ENCODE results near the gene TOX2. TPM values are rescaled to one million over a fixed set of nuclear protein-coding genes. Genes with fewer than 3 reads are reported as not detected.

Gene TOX2
- total RNA-seq, 2 donors from 2014 or later = 1.1 to 3.5 TPM

DNA sequence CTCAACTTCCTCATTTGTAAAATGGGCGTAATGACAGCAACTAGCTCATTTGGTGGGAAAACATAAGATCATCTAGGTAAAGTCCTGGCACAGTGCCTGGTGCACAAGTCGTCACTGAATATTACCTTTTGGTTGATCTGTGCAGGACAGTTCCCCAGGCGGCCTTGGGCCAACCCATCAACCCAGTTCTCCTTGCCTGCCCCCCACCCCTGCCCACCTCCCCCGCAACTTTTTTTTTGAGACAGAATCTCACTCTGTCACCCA is 173.1 kb downstream of the TOX2 start:
- Mint-ChIP-seq H3K4me3 (no peak overlapping the region), H3K9me3 (no peaks in the 10 kb centered on the region), H3K4me1 (no peaks in the 10 kb centered on the region), H3K36me3 (ENCODE audit: low read depth) (no peaks in the 10 kb centered on the region), H3K27ac (no peak overlapping the region), H3K27me3 (peaks cover 1% of the 10 kb centered on the region)
- no peak for ATAC-seq (replicated peaks)

GRCh38 chr20:44089987-44090674 is 175.5 kb downstream of the TOX2 start:
- no peak overlapping the region for H3K27ac Mint-ChIP-seq
- H3K36me3 Mint-ChIP-seq (ENCODE audit: low read depth) = no peaks in the 10 kb centered on the region
- no peaks in the 10 kb centered on the region for H3K9me3 Mint-ChIP-seq
- no peaks in the 10 kb centered on the region for H3K4me1 Mint-ChIP-seq
- peaks cover 11% of the 10 kb centered on the region for H3K27me3 Mint-ChIP-seq
- no peak overlapping the region for H3K4me3 Mint-ChIP-seq
- peak; percentile 69 for ATAC-seq (replicated peaks)

DNA sequence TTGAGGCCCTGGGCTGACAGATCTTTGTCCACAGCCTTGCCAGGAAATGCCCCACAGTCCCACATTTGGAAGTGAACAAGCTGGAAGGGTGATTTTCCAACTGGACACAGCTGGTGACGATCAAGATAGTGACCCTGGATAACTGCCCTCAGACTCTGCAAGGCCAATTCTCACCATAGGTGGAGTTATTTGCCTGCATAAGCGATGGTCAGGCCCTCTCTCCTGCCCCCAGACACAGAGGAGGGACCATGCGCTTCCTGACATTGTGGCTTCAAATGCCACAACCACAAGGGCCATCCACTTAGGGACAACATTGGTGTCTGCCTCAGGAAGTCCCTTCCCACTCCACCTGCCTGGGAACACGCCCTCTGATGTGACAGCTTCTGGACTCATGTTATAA is 176.4 kb downstream of the TOX2 start:
- Mint-ChIP-seq H3K36me3 (ENCODE audit: low read depth) (no peaks in the 10 kb centered on the region), H3K27me3 (peaks cover 11% of the 10 kb centered on the region), H3K27ac (no peak overlapping the region), H3K4me1 (no peaks in the 10 kb centered on the region), H3K4me3 (no peak overlapping the region), H3K9me3 (no peaks in the 10 kb centered on the region)
- ATAC-seq (replicated peaks) = no peak

GRCh38 chr20:44092551-44093248 is 178.0 kb downstream of the TOX2 start:
- ATAC-seq (replicated peaks) = no peak

GRCh38 chr20:44093249-44093582 is 178.6 kb downstream of the TOX2 start:
- ATAC-seq (replicated peaks) = no peak

More at GRCh38 chr20:44092551-44093248, 178.0 kb downstream of the TOX2 start:
- H3K27me3 Mint-ChIP-seq = peaks cover 15% of the 10 kb centered on the region
- H3K4me3 Mint-ChIP-seq = no peak overlapping the region
- no peaks in the 10 kb centered on the region for H3K36me3 Mint-ChIP-seq (ENCODE audit: low read depth)
- H3K4me1 Mint-ChIP-seq = no peaks in the 10 kb centered on the region
- no peaks in the 10 kb centered on the region for H3K9me3 Mint-ChIP-seq
- H3K27ac Mint-ChIP-seq = no peak overlapping the region

GRCh38 chr20:44095831-44096230 is 181.2 kb downstream of the TOX2 start:
- no peak for ATAC-seq (replicated peaks)
- H3K9me3 Mint-ChIP-seq = no peaks in the 10 kb centered on the region
- no peak overlapping the region for H3K27ac Mint-ChIP-seq
- no peak overlapping the region for H3K4me3 Mint-ChIP-seq
- no peaks in the 10 kb centered on the region for H3K36me3 Mint-ChIP-seq (ENCODE audit: low read depth)
- H3K27me3 Mint-ChIP-seq = peaks cover 28% of the 10 kb centered on the region
- no peaks in the 10 kb centered on the region for H3K4me1 Mint-ChIP-seq

More at GRCh38 chr20:44093249-44093582, 178.6 kb downstream of the TOX2 start:
- H3K4me1 Mint-ChIP-seq = no peaks in the 10 kb centered on the region
- no peak overlapping the region for H3K4me3 Mint-ChIP-seq
- no peaks in the 10 kb centered on the region for H3K36me3 Mint-ChIP-seq (ENCODE audit: low read depth)
- H3K27ac Mint-ChIP-seq = no peak overlapping the region
- H3K9me3 Mint-ChIP-seq = no peaks in the 10 kb centered on the region
- H3K27me3 Mint-ChIP-seq = peaks cover 15% of the 10 kb centered on the region

DNA sequence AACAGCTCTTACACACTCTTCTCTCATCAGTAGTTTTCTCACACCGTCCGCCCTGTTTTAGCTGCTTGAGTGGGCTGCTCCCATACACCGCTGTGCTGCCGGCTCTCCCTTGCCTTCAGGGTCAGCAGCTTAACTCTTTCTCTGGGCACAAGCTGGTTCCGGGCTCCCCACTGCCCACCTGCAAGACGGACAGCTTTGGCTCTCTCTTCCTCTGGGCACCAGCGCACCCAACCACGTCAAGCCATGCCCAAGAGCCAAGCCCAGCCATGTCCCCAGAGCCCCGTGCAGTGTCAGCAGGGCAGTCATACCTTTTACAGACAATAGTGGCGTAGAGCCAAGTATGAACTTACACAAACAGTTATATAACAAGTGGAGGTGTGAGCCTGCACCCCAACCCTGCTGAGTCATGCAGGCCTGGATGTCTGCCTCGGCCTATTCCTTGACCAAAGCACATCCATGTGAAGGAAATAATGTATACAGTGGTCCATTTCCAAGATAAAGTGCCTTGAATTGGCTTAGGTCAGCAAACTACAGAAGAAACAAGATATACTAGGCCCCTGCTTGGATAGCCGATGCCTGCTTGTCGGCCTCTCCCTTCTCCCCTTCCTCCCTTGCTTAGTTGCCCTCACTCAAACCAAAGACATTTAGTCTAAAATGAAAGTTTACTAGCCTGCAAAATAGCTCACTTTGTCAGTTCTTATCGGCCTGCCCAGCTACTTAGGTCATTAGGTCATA is 183.0 kb downstream of the TOX2 start:
- Mint-ChIP-seq H3K4me1 (no peaks in the 10 kb centered on the region), H3K27ac (no peak overlapping the region), H3K27me3 (peaks cover 39% of the 10 kb centered on the region), H3K4me3 (no peak overlapping the region), H3K36me3 (ENCODE audit: low read depth) (no peaks in the 10 kb centered on the region), H3K9me3 (no peaks in the 10 kb centered on the region)
- no peak for ATAC-seq (replicated peaks)

DNA sequence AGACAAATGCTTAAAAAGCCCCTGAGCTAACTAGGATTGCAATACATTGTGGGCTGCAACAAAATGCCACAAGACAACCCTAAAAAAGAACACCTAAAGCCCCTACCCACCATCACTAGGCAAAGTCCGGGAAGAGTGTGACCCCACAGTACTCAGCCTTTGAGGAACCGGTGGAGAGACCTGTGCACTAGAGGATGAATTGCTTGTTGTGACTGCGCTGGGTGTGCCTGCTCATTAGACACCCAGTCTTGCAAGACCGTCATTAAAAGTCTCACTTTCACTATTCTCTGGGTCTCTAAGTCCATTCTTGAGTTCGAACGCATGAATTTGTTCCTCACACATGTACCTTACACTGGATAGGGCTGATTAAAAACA is 183.6 kb downstream of the TOX2 start:
- no peaks in the 10 kb centered on the region for H3K9me3 Mint-ChIP-seq
- no peak overlapping the region for H3K4me3 Mint-ChIP-seq
- H3K36me3 Mint-ChIP-seq (ENCODE audit: low read depth) = no peaks in the 10 kb centered on the region
- H3K27me3 Mint-ChIP-seq = peaks cover 36% of the 10 kb centered on the region
- H3K4me1 Mint-ChIP-seq = no peaks in the 10 kb centered on the region
- no peak for ATAC-seq (replicated peaks)
- H3K27ac Mint-ChIP-seq = no peak overlapping the region

GRCh38 chr20:44098657-44099056 is 184.0 kb downstream of the TOX2 start:
- H3K9me3 Mint-ChIP-seq = no peaks in the 10 kb centered on the region
- H3K36me3 Mint-ChIP-seq (ENCODE audit: low read depth) = no peaks in the 10 kb centered on the region
- ATAC-seq (replicated peaks) = no peak
- H3K4me1 Mint-ChIP-seq = no peaks in the 10 kb centered on the region
- peaks cover 39% of the 10 kb centered on the region for H3K27me3 Mint-ChIP-seq
- no peak overlapping the region for H3K27ac Mint-ChIP-seq
- no peak overlapping the region for H3K4me3 Mint-ChIP-seq

DNA sequence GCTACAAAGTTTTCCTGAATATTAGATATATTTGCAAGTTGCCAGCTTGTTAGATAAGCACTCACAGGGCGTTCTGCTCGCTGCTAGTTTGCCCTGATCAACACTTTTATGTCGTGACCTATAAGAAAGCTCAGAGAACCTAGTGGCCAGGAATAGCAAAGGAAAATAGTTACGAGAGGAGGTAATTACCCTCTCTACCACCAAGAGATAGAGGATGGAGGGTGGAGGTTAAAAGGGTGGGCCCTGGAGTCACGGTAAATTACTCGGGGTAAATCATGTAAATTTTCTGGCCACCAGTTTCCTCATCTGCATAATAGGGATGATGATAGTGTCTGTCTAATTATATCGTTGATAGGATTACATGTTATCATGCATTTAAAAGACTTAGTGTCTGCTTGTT is 185.2 kb downstream of the TOX2 start:
- Mint-ChIP-seq H3K9me3 (no peaks in the 10 kb centered on the region), H3K4me3 (no peak overlapping the region), H3K4me1 (no peaks in the 10 kb centered on the region), H3K27ac (no peak overlapping the region), H3K36me3 (ENCODE audit: low read depth) (no peaks in the 10 kb centered on the region), H3K27me3 (peaks cover 44% of the 10 kb centered on the region)
- no peak for ATAC-seq (replicated peaks)

DNA sequence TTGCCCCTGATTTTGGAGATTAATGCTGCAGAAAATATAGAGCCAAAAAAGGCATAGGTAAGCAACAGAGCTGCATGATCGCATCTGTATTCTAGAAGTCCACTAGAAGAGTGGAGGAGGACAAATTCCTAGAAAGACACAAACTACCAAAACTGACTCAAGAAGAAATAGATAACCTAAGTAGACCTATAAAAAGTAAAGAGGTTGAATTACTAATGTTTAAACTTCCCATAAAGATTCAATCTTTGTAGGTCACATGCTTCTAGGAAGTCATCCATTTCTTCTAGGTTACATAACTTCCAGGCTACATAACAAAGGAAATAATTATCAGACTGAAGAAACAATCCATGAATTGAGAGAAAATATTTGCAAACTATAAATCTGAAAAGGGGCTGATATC is 187.9 kb downstream of the TOX2 start:
- Mint-ChIP-seq H3K27me3 (peaks cover 66% of the 10 kb centered on the region), H3K27ac (no peak overlapping the region), H3K4me3 (no peak overlapping the region), H3K36me3 (ENCODE audit: low read depth) (no peaks in the 10 kb centered on the region), H3K9me3 (peaks cover 3% of the 10 kb centered on the region), H3K4me1 (no peaks in the 10 kb centered on the region)
- no peak for ATAC-seq (replicated peaks)

GRCh38 chr20:44104798-44105517 is 190.3 kb downstream of the TOX2 start:
- no peak for ATAC-seq (replicated peaks)
- H3K27ac Mint-ChIP-seq = no peak overlapping the region
- no peaks in the 10 kb centered on the region for H3K36me3 Mint-ChIP-seq (ENCODE audit: low read depth)
- no peak overlapping the region for H3K4me3 Mint-ChIP-seq
- H3K9me3 Mint-ChIP-seq = peaks cover 9% of the 10 kb centered on the region
- H3K4me1 Mint-ChIP-seq = no peaks in the 10 kb centered on the region
- H3K27me3 Mint-ChIP-seq = peaks cover 76% of the 10 kb centered on the region

DNA sequence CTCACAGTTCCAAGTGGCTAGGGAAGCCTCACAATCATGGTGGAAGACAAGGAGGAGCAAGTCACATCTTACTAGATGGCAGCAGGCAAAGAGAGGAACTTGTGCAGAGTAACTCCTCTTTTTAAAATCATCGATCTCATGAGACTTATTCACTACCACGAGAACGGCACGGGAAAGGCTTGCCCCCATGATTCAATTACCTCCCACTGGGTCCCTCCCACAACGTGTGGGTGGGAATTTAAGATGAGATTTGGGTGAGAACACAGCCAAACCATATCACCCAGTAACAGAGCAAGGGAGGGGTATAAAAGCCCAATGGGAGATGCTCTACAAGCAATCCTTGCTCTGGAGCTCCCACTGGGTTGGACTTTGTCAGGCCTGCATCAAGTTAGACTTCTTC is 192.0 kb downstream of the TOX2 start:
- H3K9me3 Mint-ChIP-seq = peaks cover 9% of the 10 kb centered on the region
- no peaks in the 10 kb centered on the region for H3K36me3 Mint-ChIP-seq (ENCODE audit: low read depth)
- ATAC-seq (replicated peaks) = no peak
- no peaks in the 10 kb centered on the region for H3K4me1 Mint-ChIP-seq
- H3K4me3 Mint-ChIP-seq = no peak overlapping the region
- H3K27me3 Mint-ChIP-seq = peaks cover 69% of the 10 kb centered on the region
- no peak overlapping the region for H3K27ac Mint-ChIP-seq

GRCh38 chr20:44109951-44110361 is 195.3 kb downstream of the TOX2 start:
- peaks cover 50% of the 10 kb centered on the region for H3K27me3 Mint-ChIP-seq
- H3K4me1 Mint-ChIP-seq = no peaks in the 10 kb centered on the region
- no peak overlapping the region for H3K4me3 Mint-ChIP-seq
- peaks cover 9% of the 10 kb centered on the region for H3K9me3 Mint-ChIP-seq
- ATAC-seq (replicated peaks) = no peak
- H3K27ac Mint-ChIP-seq = no peak overlapping the region
- no peaks in the 10 kb centered on the region for H3K36me3 Mint-ChIP-seq (ENCODE audit: low read depth)
